GM15510 (cell line): ENCODE data around the gene GREB1.

Experiments used
- POLR2A ChIP-seq: IDR thresholded peaks from 3 replicates; pipeline ENCODE4 v1.6.1; 2011; ENCODE audit warnings: borderline replicate concordance; ENCODE audit not compliant: insufficient read length; ENCODE audit errors: extremely low read depth

The GREB1 gene

GRCh38 chr2:11503354-11503927 lies 30.4 kb upstream of the GREB1 start:
- no peak for TF ChIP-seq POLR2A

GRCh38 chr2:11505652-11506610 lies 27.9 kb upstream of the GREB1 start:
- TF ChIP-seq POLR2A = no peak

GRCh38 chr2:11506611-11506969 lies 27.3 kb upstream of the GREB1 start:
- TF ChIP-seq POLR2A = no peak

GRCh38 chr2:11507517-11507916 lies 26.3 kb upstream of the GREB1 start:
- TF ChIP-seq POLR2A = no peak

- no peak for TF ChIP-seq POLR2A
Observed at GRCh38 chr2:11508279-11508678, 25.6 kb upstream of the GREB1 start.

GRCh38 chr2:11509657-11510360 lies 24.0 kb upstream of the GREB1 start:
- no peak for TF ChIP-seq POLR2A

GRCh38 chr2:11512431-11512830 lies 21.4 kb upstream of the GREB1 start:
- TF ChIP-seq POLR2A = no peak

GRCh38 chr2:11513319-11513718 lies 20.5 kb upstream of the GREB1 start:
- TF ChIP-seq POLR2A = no peak

- no peak for TF ChIP-seq POLR2A
Observed at GRCh38 chr2:11514081-11514730, 19.6 kb upstream of the GREB1 start.

- no peak for TF ChIP-seq POLR2A
Observed at GRCh38 chr2:11514904-11515303, 18.9 kb upstream of the GREB1 start.

GRCh38 chr2:11515490-11515981 lies 18.3 kb upstream of the GREB1 start:
- TF ChIP-seq POLR2A = no peak

- TF ChIP-seq POLR2A = no peak
Observed at GRCh38 chr2:11516984-11517648, 16.7 kb upstream of the GREB1 start.

GRCh38 chr2:11517906-11518305 lies 15.9 kb upstream of the GREB1 start:
- TF ChIP-seq POLR2A = no peak

- no peak for TF ChIP-seq POLR2A
Observed at GRCh38 chr2:11520092-11520693, 13.7 kb upstream of the GREB1 start.

GRCh38 chr2:11521775-11522174 lies 12.1 kb upstream of the GREB1 start:
- no peak for TF ChIP-seq POLR2A

GRCh38 chr2:11524470-11524869 lies 9.4 kb upstream of the GREB1 start:
- no peak for TF ChIP-seq POLR2A
